Measurements from ENCODE around the gene KDM8.

Gene KDM8

DNA sequence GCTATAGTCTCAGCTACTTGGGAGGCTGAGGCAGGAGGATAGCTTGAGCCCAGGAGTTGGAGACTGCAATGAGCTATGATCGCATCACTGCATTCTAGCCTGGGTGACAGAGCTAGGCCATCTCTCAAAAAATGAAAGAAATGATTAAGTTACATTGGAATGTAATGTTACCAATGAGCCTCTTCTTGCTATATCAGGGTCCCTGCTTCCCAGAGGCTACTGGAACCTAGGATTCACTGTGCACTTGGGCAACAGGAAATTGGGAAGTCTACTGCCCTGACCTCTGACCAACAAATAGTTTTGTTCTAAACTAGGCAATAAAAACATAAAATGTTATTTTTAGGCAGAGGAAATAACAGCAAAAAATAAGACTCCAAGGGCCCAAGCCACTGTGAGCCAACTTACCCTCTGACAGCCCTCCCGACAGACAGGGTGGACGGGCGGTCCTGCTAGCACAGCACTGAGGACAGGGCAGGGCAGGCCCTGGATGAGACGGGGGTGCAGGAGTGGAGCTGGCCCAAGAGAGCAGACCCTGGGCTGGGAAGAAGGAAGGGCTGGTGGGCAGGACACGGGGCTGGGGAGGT is 37.7 kb downstream of the KDM8 start:
- TF ChIP-seq TOX (CRISPR knock-in tag; IDR thresholded peaks at IDR 0.05; ENCODE audit: borderline replicate concordance), result no peak
- no peak for TF ChIP-seq ISL1 (CRISPR knock-in tag; IDR thresholded peaks at IDR 0.05)
- TF ChIP-seq ZFP3 (CRISPR knock-in tag; IDR thresholded peaks at IDR 0.05), result no peak
- TF ChIP-seq, protein P1, sequence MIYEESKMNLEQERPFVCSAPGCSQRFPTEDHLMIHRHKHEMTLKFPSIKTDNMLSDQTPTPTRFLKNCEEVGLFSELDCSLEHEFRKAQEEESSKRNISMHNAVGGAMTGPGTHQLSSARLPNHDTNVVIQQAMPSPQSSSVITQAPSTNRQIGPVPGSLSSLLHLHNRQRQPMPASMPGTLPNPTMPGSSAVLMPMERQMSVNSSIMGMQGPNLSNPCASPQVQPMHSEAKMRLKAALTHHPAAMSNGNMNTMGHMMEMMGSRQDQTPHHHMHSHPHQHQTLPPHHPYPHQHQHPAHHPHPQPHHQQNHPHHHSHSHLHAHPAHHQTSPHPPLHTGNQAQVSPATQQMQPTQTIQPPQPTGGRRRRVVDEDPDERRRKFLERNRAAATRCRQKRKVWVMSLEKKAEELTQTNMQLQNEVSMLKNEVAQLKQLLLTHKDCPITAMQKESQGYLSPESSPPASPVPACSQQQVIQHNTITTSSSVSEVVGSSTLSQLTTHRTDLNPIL (CRISPR knock-in tag; IDR thresholded peaks at IDR 0.05; ENCODE audit: low read depth), result no peak
- TF ChIP-seq, protein P2, sequence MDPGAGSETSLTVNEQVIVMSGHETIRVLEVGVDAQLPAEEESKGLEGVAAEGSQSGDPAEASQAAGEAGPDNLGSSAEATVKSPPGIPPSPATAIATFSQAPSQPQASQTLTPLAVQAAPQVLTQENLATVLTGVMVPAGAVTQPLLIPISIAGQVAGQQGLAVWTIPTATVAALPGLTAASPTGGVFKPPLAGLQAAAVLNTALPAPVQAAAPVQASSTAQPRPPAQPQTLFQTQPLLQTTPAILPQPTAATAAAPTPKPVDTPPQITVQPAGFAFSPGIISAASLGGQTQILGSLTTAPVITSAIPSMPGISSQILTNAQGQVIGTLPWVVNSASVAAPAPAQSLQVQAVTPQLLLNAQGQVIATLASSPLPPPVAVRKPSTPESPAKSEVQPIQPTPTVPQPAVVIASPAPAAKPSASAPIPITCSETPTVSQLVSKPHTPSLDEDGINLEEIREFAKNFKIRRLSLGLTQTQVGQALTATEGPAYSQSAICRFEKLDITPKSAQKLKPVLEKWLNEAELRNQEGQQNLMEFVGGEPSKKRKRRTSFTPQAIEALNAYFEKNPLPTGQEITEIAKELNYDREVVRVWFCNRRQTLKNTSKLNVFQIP (CRISPR knock-in tag; IDR thresholded peaks at IDR 0.05; ENCODE audit: borderline replicate concordance, low read depth), result no peak
- no peak for TF ChIP-seq GLIS3 (CRISPR knock-in tag; IDR thresholded peaks at IDR 0.05)
- TF ChIP-seq PPARA (CRISPR knock-in tag; IDR thresholded peaks at IDR 0.05; ENCODE audit: borderline replicate concordance), result no peak
- ATAC-seq, result peak; percentile 9; the same call in 1 of the 3 replicates

DNA sequence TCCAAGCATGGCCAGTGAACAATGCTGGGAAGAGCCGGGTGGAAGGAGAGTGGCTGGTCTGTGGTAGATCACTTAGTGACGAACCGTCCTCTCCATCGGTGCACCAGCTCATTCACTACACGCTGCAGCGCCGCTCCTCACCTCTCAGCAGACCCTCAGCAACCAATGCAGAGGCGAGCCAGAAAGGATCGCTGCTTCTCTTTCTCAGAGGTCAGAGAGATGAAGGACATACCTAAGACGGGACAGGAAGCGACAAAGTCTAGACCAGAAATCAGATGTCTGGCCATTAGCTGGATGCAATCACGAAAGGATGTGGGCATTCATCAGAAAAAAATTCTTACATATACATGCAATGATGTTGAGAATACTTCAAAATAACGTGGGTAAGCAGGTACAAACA is 38.3 kb downstream of the KDM8 start:
- ATAC-seq, result no peak
- TF ChIP-seq TCF4 (CRISPR knock-in tag; IDR thresholded peaks at IDR 0.05; ENCODE audit: borderline replicate concordance), result no peak
- TF ChIP-seq, protein P3, sequence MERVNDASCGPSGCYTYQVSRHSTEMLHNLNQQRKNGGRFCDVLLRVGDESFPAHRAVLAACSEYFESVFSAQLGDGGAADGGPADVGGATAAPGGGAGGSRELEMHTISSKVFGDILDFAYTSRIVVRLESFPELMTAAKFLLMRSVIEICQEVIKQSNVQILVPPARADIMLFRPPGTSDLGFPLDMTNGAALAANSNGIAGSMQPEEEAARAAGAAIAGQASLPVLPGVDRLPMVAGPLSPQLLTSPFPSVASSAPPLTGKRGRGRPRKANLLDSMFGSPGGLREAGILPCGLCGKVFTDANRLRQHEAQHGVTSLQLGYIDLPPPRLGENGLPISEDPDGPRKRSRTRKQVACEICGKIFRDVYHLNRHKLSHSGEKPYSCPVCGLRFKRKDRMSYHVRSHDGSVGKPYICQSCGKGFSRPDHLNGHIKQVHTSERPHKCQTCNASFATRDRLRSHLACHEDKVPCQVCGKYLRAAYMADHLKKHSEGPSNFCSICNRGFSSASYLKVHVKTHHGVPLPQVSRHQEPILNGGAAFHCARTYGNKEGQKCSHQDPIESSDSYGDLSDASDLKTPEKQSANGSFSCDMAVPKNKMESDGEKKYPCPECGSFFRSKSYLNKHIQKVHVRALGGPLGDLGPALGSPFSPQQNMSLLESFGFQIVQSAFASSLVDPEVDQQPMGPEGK (CRISPR knock-in tag; IDR thresholded peaks at IDR 0.05; ENCODE audit: borderline replicate concordance), result no peak
- TF ChIP-seq, protein P1 (CRISPR knock-in tag; IDR thresholded peaks at IDR 0.05; ENCODE audit: low read depth), result no peak
- TF ChIP-seq ZFP3 (CRISPR knock-in tag; IDR thresholded peaks at IDR 0.05), result no peak
- TF ChIP-seq ZNF565 (CRISPR knock-in tag; conservative IDR thresholded peaks at IDR 0.05; ENCODE audit: low read depth), result no peak
- TF ChIP-seq ZFP30 (CRISPR knock-in tag; IDR thresholded peaks at IDR 0.05), result no peak
- TF ChIP-seq ISL1 (CRISPR knock-in tag; IDR thresholded peaks at IDR 0.05), result no peak
- TF ChIP-seq CSDC2 (CRISPR knock-in tag; IDR thresholded peaks at IDR 0.05), result no peak
- TF ChIP-seq, protein P4, sequence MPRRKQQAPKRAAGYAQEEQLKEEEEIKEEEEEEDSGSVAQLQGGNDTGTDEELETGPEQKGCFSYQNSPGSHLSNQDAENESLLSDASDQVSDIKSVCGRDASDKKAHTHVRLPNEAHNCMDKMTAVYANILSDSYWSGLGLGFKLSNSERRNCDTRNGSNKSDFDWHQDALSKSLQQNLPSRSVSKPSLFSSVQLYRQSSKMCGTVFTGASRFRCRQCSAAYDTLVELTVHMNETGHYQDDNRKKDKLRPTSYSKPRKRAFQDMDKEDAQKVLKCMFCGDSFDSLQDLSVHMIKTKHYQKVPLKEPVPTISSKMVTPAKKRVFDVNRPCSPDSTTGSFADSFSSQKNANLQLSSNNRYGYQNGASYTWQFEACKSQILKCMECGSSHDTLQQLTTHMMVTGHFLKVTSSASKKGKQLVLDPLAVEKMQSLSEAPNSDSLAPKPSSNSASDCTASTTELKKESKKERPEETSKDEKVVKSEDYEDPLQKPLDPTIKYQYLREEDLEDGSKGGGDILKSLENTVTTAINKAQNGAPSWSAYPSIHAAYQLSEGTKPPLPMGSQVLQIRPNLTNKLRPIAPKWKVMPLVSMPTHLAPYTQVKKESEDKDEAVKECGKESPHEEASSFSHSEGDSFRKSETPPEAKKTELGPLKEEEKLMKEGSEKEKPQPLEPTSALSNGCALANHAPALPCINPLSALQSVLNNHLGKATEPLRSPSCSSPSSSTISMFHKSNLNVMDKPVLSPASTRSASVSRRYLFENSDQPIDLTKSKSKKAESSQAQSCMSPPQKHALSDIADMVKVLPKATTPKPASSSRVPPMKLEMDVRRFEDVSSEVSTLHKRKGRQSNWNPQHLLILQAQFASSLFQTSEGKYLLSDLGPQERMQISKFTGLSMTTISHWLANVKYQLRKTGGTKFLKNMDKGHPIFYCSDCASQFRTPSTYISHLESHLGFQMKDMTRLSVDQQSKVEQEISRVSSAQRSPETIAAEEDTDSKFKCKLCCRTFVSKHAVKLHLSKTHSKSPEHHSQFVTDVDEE (CRISPR knock-in tag; IDR thresholded peaks at IDR 0.05), result no peak
- no peak for TF ChIP-seq ZNF70 (CRISPR knock-in tag; IDR thresholded peaks at IDR 0.05)

DNA sequence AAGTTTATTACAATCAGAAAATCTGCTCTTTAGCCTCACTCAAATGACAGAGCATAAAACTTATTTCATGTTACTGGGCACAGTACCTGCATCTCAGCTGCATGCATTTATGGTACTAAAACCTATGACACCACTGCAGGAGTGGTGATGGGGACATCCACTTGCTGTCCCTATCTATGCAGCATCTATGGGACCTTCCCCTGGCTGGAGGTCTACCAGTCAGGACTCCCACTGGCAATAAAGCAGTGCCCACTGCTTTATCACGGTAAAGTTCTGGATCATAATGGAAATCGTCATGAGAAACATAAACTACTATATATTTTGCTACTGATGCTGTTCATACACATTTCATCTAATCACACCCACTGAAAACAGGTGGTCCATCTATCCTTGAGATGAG is 39.1 kb downstream of the KDM8 start:
- TF ChIP-seq, protein P1 (CRISPR knock-in tag; IDR thresholded peaks at IDR 0.05; ENCODE audit: low read depth), result no peak
- ATAC-seq, result no peak

DNA sequence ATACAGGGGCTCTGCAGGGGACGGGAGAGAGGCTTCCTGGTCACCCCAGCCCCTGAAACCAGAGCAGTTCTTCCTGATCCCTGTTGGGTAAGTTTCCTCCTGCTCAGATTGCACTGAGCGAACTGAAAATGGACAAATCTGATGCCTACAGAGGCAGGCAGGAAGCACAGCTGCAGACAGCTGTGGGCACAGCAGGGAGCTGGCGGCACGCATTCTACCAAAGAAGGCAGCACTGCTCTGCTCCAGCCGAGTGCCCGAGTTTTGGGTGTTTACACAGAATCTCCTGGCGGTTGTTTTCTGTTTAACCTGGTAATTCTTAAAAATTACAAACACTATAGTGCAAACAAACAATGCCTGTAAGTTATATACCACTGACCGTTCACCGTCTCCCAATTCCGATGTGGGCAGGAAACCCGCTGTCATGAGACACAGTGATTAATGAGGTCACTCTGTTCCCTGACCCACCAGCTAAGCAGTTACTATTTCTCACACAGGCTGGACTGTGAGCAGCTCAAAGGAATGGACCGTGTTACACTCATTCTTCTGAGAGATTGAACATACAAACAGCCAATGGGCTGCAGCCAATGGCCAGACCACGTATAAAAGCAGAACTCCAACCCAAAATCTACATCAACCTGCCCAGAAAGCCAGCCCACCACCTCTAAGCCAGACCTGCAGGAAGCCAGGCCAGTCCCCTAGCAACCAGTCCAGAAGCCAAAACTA is 39.7 kb downstream of the KDM8 start:
- peak; percentile 73 for ATAC-seq
- no peak for TF ChIP-seq ZFP30 (CRISPR knock-in tag; IDR thresholded peaks at IDR 0.05)
- TF ChIP-seq RARB (CRISPR knock-in tag; IDR thresholded peaks at IDR 0.05), result no peak
- TF ChIP-seq, protein P4 (CRISPR knock-in tag; IDR thresholded peaks at IDR 0.05), result no peak
- no peak for TF ChIP-seq ZNF70 (CRISPR knock-in tag; IDR thresholded peaks at IDR 0.05)
- TF ChIP-seq OSR1 (CRISPR knock-in tag; IDR thresholded peaks at IDR 0.05), result no peak
- TF ChIP-seq, protein P2 (CRISPR knock-in tag; IDR thresholded peaks at IDR 0.05; ENCODE audit: borderline replicate concordance, low read depth), result no peak
- no peak for TF ChIP-seq ZNF8 (CRISPR knock-in tag; IDR thresholded peaks at IDR 0.05)
- TF ChIP-seq ARNTL (CRISPR knock-in tag; IDR thresholded peaks at IDR 0.05; ENCODE audit: borderline replicate concordance, low read depth), result no peak
- no peak for TF ChIP-seq ZNF565 (CRISPR knock-in tag; conservative IDR thresholded peaks at IDR 0.05; ENCODE audit: low read depth)

All from SK-N-SH treated with all-trans-retinoic acid at 6 μM for 48 hours (cell line).